MCF 10A (cell line): ENCODE measurements around the gene KCNQ5. TPM values are rescaled to one million over a fixed set of nuclear protein-coding genes. Genes with fewer than 3 reads are reported as not detected.

Source experiments
- BruUV-seq: library from RNA; stranded (reverse); fragments of 400-500 nt; replicated peaks from 2 replicates; lab custom pipeline; 2021; lab: Mats Ljungman, UMichigan
- CTCF ChIA-PET: fragments of 300-600 bp; sonication (Branson Sonifier 250); formaldehyde crosslinking; extraction: SDS; loops from one replicate; lab custom pipeline; 2021; ENCODE audit warnings: antibody characterized with exemption, inconsistent platforms; lab: Yijun Ruan, JAX
- POLR2A ChIA-PET: fragments of 300-600, 350-650 bp; sonication (Branson Sonifier 250); formaldehyde crosslinking; extraction: SDS; loops from one replicate; lab custom pipeline; 2020; ENCODE audit warnings: antibody characterized with exemption, inconsistent platforms; lab: Yijun Ruan, JAX
- DNase-seq: peaks from one replicate; pipeline ENCODE4 v3.0.0-alpha.2; 2018; ENCODE audit not compliant: unreplicated experiment
- H3K27ac Mint-ChIP-seq: one replicate; pipeline ENCODE4 v1.8.0; 2022; ENCODE audit warnings: mild to moderate bottlenecking, low read depth, mixed read lengths; ENCODE audit not compliant: unreplicated experiment
- H3K27me3 Mint-ChIP-seq: one replicate; pipeline ENCODE4 v1.8.0; 2022; ENCODE audit warnings: mixed read lengths; ENCODE audit not compliant: insufficient read depth, unreplicated experiment
- H3K36me3 Mint-ChIP-seq: one replicate; pipeline ENCODE4 v1.8.0; 2022; ENCODE audit warnings: mild to moderate bottlenecking, moderate library complexity, mixed read lengths; ENCODE audit not compliant: insufficient read depth, unreplicated experiment
- H3K4me1 Mint-ChIP-seq: one replicate; pipeline ENCODE4 v1.8.0; 2022; ENCODE audit warnings: mixed read lengths; ENCODE audit not compliant: insufficient read depth, unreplicated experiment
- H3K4me3 Mint-ChIP-seq: one replicate; pipeline ENCODE4 v1.8.0; 2022; ENCODE audit warnings: mild to moderate bottlenecking, moderate library complexity, mixed read lengths; ENCODE audit not compliant: unreplicated experiment
- H3K9me3 Mint-ChIP-seq: one replicate; pipeline ENCODE4 v1.8.0; 2022; ENCODE audit warnings: mixed read lengths; ENCODE audit not compliant: unreplicated experiment
- CTCF ChIP-seq: fragments of 200-600 bp; IDR thresholded peaks from one replicate; pipeline ENCODE4 v1.8.0; 2022; ENCODE audit warnings: antibody characterized with exemption, mild to moderate bottlenecking; ENCODE audit not compliant: unreplicated experiment
- intact Hi-C: fragments of 100-400 bp; cut with micrococcal nuclease; formaldehyde crosslinking; loops from 2 replicates; pipeline ENCODE4 v1.14.1; 2022
- total RNA-seq: library from RNA; stranded (reverse); gene quantifications from 2 replicates; pipeline ENCODE4 v1.2.3, GENCODE V29; 2022

KCNQ5 gene
- total RNA-seq, 1 experiment from 2014 or later, result 10.3 TPM

- Mint-ChIP-seq H3K9me3 (peaks cover 7% of the 10 kb centered on the region), H3K4me3 (no peak overlapping the region), H3K27me3 (no peaks in the 10 kb centered on the region), H3K27ac (no peak overlapping the region), H3K4me1 (no peaks in the 10 kb centered on the region), H3K36me3 (no peaks in the 10 kb centered on the region)
- BruUV-seq, result no TSS peak
- no peak for TF ChIP-seq CTCF
- intact Hi-C loops, result no loop called here
- ChIA-PET CTCF (no interaction called here), POLR2A (no interaction called here)
- no peak for DNase-seq
These were observed 381.4 kb downstream of the KCNQ5 start for GRCh38 chr6:73003302-73003701.

DNA sequence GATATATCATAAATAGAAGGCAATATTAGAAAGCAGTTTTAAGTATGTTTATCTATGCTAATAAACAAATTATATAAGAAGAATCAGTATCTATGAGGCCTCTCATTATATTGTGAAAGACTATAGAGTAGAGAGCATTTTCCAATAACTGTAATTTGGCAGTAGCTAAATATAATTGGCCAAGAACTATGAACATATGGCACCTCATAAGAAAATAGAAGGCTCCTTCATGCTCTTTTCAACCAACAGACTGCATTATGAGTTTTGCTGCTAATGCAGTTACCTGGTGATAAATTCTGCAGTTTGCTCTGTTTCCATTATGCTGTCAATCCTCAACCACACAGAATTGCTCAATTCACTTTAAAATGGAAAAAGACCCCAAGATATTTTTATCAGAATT, 382.4 kb downstream of the KCNQ5 start:
- BruUV-seq, result no TSS peak
- TF ChIP-seq CTCF, result no peak
- Mint-ChIP-seq H3K4me3 (no peak overlapping the region), H3K4me1 (no peaks in the 10 kb centered on the region), H3K9me3 (peaks cover 12% of the 10 kb centered on the region), H3K36me3 (no peaks in the 10 kb centered on the region), H3K27ac (no peak overlapping the region), H3K27me3 (no peaks in the 10 kb centered on the region)
- no peak for DNase-seq
- intact Hi-C loops, result no loop called here
- ChIA-PET CTCF (interaction anchor here (1.0 kb wide), 1 partner anchor 69 kb away, joined by 4 read pairs; no protein-coding TSS in a partner anchor), POLR2A (no interaction called here)

- H3K27ac Mint-ChIP-seq, result no peak overlapping the region
- no peak overlapping the region for H3K4me3 Mint-ChIP-seq
- BruUV-seq, result no TSS peak
- intact Hi-C loops, result no loop called here
- no peak for TF ChIP-seq CTCF
- POLR2A ChIA-PET, result no interaction called here
- no peak for DNase-seq
- CTCF ChIA-PET, result interaction anchor here (1.0 kb wide), 1 partner anchor 68 kb away, joined by 4 read pairs; no protein-coding TSS in a partner anchor
- no peaks in the 10 kb centered on the region for H3K4me1 Mint-ChIP-seq
- no peaks in the 10 kb centered on the region for H3K36me3 Mint-ChIP-seq
- no peaks in the 10 kb centered on the region for H3K27me3 Mint-ChIP-seq
- H3K9me3 Mint-ChIP-seq, result peaks cover 12% of the 10 kb centered on the region
These were observed 383.0 kb downstream of the KCNQ5 start for GRCh38 chr6:73004861-73005260.

GRCh38 chr6:73006146-73006545, 384.3 kb downstream of the KCNQ5 start:
- Mint-ChIP-seq H3K9me3 (peaks cover 12% of the 10 kb centered on the region), H3K36me3 (no peaks in the 10 kb centered on the region), H3K4me3 (no peak overlapping the region), H3K27ac (no peak overlapping the region), H3K4me1 (no peaks in the 10 kb centered on the region), H3K27me3 (no peaks in the 10 kb centered on the region)
- DNase-seq, result no peak
- CTCF ChIA-PET, result no interaction called here
- BruUV-seq, result no TSS peak
- intact Hi-C loops, result no loop called here
- TF ChIP-seq CTCF, result no peak
- POLR2A ChIA-PET, result no interaction called here
